ENCODE measurements around the gene JKAMP.
A peak's percentile ranks its signal among the peaks of the same experiment; 100 is the strongest.

JKAMP gene

DNA sequence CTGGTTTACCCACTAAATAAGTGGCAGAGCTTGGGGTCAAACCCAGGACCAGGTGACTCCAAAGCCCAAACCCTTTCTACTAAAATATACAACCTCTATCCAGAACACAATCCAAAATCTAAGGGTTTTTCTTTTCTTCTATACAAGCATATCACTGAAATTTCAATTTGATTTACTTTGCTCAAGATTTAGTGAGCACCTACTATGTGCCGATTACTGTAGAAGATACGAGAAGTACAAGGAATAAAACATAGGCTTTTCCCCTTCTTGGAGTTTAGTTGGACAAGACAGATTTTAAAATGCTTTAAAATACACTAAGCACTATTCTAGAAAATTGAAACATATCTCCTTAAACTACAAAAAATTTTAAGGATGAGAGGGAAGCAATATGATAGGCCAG is 2.9 kb upstream of the JKAMP start:
- DNase-seq (ENCODE audit: low spot score), result no peak

DNA sequence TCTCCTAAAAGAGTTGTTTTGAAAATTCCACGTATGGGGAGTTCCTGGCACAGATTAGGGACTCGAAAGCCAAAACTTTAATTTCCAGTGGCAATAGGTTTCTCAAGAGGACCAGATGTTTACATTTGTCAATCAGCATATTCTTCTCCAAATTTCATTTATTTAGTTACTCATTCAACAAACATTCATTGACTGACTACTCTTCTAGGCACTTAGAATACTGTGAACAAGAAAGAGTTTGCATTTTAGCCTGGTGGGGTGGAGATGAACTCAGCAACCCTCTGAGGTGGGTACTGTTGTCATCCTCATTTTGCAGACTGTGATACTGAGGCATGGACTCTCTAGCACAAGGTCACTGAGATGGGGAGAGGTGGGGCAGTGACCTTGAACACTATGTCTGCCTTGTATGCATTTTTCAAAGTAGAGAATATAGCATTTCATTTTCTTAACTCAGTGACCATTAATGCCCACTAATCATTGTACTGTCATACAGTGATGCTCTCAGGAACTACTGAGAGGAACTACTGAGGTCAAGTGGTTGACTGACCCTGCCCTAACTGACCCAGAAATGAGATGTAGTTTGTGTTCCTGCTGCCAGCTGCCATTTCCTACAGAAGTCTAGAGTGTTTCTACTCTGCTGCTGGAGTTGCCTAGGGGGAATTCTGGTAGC is 2.3 kb upstream of the JKAMP start:
- DNase-seq (ENCODE audit: low spot score), result peak; percentile 20

DNA sequence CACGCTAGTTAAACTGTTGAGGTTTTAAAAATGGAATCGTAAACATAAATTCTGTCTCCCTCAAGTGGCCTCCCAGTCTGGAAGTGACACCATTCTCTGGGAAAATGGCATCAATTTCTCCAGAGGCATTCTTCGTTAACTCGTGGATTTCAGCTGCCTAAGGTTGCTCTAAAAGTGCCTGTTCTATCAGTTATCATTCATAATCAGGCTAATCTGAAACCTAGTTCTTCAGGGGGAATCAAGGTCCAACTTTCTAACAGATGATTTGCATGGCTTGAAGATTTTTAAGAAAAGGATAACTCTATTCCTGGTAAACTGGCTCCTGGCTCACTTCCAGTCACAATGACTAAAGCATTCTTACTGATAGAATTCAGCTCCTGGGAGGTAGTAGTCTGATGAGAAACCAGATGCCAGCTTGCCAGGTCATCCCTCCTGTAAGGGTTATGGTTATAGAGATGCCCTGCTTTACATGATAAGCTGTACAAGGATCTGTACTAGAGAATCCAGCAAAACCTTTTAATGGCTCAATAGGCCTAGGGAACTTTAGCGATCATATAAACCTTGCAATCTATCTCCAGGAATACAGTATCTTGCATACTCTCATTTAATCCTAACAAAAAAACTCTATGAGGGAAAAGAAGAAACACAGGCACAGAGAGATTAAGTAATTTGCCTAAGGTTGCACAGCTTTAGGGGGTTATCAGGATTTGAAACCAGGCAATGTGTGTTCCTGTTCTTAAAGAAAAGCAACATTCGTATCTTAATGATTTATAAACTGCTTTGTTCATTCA is 1.6 kb upstream of the JKAMP start:
- peak; percentile 74 for DNase-seq (ENCODE audit: low spot score)

DNA sequence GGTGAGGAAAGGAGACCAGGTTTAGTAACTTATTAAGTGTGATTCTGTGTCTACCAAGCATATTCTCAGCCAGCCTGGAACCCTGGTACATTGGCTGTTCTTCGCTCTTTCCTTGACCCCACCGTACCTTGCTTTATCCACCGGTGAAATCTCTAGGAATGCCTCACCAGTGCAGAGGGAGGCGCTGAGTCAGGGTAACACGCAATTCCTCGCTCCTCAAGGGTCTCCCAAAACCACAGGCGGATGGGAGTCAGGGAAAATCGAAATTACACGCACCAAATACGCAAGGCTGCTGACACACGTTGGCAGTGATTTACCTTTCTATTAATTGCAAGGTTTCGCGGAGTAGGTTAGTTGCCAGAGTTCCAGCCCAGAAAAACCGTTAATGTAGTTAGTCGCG is 954 bp upstream of the JKAMP start:
- DNase-seq (ENCODE audit: low spot score), result peak; percentile 34

DNA sequence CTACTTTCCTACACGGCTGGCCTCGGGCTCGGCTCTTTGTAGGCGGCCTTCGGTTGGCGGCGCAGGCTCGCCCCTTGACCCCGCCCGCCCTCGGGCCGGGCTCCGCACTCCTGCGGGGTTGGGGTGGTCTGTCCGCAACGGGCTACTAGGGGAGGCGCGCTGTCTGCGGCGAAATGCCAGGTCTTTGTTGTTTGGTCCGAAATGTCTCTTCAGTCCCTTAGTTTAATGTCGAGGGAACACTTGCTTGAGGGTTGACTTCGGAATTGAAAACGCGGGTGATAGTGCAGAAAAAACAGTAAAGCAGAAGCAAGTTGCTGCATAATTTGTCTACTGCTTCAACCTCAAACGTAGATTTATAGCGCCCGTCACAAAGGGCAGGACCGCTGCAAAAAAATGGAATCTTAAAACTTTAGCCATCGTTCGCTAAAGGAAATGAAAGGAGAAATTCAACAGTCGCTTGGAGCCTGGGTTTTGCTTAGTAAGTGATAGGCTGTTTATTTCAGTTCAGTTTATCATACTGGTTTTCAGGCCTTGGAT is 390 bp downstream of the JKAMP start:
- DNase-seq (ENCODE audit: low spot score), result no peak

DNA sequence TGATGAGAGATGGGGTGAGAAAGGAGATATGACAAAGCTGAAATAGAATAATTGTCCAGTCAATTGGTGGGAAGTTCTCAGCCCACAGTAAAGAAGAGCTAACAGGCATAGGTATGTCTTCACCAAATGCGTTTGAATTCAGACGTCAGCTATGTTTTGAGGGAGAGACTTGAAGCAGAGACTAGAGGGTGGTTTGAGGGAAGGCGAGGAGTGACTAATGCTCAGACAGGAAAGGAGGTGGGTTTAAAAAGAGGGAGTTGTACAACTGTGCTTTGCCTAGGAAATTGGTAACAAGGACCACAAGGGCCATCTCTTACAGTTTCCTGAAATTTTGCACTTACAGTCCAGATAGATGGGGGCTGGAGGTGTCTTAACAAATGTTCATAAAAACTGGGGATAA is 6.4 kb downstream of the JKAMP start:
- no peak for DNase-seq (ENCODE audit: low spot score)

DNA sequence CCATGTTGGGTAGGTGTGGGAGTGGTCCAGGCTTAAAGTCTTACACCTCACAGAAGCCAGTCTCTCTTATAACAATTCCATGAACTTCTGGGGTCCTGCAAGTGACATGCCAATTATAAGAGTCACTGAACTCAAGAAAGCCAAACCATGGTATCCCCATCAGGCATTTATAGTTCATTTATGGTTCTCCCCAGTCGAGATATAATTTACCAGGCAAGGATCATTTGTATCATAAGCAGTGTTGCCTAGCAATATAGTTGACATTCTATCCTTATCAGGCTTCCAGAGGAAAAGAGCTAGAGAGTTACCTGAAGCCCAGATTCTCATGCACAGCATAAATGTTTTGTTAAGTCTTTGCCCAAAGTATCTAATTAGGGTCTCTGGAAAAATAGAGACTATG is 8.1 kb downstream of the JKAMP start:
- DNase-seq (ENCODE audit: low spot score), result no peak

DNA sequence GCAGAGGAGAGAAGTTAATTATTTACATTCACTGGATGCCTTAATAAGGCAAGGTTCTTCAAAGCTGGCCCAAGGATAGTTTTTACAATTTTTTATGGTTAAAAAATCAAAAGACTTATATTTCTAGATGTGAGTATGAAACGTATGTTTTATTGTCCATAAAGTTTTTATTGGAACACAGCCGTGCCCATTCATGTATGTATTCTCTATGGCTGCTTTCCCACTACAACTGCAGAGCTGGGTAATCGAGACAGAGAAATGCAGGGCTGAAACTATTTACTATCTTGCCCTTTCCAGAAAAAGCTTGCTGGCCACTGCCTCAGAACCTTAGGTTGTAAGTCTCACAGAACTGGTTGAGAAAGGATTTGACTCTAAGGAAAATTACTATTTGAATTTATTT is 16.4 kb downstream of the JKAMP start:
- no peak for DNase-seq (ENCODE audit: low spot score)

DNA sequence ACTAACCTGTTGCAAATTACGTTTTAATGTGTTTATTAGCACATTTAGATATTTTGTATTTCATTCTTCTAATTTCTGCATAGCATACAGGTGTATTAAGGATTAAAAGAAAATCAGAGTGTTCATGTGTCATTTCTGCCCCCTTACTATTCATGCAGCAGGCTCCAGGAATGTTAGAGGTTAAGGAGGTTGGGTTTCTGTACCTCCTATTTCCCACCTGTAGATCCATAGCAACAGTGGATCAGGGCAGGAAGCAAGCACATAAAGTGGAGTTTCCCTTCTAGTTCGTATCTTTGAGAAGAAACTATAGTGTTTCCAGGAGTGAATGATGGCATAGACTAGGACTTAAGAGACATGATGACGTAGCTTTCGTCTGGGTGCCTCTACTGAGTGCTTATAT is 18.9 kb downstream of the JKAMP start:
- no peak for DNase-seq (ENCODE audit: low spot score)

DNA sequence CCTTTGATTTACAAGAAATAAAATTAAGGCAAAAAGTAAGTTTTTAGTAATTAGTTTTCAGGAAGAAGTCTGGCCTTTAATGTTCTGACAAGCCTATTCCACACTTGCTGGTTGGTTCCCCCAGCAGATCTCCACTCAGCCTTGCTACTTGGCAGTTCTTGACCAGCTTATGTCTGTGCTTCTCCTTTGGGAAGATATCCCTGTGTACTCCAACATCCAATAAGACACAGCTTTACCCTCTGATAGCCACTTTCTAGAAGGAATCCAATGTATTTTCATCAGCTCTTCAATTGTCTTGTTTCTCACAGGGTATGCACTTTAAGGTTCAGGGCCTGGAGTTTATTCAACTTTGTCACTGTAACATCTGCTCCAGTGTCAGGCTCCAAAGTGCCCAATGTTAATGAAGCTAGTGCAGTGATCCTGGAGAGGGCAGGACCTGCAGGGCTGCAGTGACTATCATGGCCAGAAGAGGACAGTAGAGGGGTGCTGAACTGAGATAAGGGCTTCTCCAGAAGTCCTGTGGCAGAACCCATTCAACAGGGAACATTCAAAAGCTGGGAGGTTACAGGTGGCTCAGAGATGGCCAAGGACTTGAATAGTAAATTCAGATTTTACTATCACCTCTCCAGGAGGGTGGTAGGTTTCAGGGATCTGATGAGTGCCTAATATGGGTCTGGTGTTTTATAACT is 22.9 kb downstream of the JKAMP start:
- DNase-seq (ENCODE audit: low spot score), result peak; percentile 60

DNA sequence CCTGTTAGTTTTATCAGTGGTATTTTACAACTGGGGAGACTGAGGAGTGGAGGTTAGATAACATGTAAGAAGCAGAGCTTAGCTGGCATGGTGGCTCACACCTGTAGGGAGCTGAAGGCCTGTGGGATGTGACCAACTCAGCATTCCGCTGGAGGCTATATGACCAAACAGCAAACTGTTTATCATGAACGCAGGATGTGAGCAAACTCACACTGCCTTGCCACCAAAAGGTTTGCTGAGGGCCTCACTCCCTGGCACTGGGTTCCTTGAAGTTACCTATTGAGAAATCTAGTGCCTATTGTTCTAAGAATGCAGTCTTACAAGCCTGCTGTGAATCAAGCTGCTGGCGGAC is 23.4 kb downstream of the JKAMP start:
- DNase-seq (ENCODE audit: low spot score), result no peak

DNA sequence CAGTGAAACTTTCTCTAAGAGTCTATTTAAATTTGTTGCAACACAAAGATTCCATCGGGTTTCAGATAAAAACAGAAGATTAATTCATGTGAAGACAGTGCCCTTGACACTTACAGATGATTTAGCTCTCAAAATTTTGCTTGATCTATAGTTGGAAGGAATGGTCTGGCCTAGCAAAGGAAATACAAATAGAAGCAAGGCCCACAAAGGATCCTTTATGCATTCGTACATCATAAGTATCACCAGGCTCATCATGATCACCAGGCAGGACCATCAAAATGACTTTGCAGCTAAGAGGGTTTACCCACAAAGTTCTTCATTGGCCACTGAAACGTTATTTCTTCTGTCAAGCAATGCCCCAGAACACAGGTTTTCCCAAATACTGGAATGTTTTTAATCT is 24.8 kb downstream of the JKAMP start:
- DNase-seq (ENCODE audit: low spot score), result no peak

DNA sequence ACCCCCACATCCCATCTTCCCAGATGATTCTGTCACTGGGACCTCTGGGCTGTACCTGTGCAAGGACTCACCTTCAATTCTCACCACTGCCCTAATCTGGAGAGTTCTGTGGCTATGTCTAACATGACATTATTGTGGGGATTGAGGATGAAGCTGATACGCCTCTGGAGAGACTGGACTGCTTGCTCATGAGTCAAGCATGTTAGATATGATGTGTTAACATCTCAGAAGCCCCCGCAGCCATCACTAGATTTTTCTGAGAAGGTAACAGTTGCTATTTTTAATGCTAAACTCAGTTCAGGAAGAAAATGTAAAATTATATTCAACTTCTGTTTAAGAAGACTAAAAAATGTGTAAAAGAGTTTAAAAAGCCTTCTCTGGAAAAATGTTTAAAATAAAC is 25.7 kb downstream of the JKAMP start:
- DNase-seq (ENCODE audit: low spot score), result no peak

DNA sequence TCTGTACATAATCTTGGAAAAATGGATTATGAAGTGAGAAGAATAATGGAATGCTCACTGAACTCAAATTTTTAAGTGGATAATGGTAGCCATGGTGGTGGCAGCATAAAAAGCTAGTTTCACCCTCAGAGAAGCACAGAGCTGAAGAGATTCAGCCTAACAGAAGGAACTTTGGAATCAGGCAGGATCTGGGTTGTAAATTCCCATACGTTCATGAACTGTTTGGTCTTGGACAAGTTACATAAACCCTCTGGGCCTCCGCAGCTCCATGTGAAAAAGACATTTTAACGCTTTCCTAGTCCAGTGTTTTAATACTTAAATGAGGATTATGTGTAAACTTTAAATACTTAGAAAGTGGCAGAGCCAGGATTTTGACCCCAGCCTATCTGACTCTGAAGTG is 26.6 kb downstream of the JKAMP start:
- DNase-seq (ENCODE audit: low spot score), result no peak

DNA sequence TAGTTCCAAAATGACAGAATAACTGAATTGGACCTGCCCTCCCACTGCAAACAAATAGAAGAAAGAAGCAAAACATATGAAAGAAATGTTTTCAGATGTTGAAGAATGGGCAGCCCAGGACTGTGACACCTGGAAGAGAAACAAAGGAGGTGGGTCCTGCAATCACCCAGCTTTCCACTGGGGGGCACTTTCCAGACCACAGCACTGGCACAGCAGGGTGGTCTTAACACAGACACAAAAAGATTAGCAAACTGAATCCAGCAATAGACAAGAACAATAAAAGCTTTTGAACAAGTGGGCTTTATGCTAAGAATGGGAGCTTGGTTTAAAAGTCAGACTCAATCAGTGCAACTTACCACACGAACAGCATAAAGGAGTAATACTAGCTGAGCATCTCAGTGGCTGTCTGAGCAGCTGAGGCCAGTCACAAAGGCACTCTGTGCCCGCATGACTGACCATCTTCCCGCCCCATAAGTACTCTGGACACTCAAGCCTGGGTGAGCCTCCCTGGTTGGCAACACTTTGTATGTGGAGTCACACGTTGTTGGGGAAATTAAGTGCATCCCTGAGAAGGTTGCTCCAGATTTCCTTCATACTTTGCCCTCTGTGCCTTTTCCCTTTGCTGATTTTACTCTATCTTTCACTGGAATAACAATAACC is 27.7 kb downstream of the JKAMP start:
- DNase-seq (ENCODE audit: low spot score), result no peak

DNA sequence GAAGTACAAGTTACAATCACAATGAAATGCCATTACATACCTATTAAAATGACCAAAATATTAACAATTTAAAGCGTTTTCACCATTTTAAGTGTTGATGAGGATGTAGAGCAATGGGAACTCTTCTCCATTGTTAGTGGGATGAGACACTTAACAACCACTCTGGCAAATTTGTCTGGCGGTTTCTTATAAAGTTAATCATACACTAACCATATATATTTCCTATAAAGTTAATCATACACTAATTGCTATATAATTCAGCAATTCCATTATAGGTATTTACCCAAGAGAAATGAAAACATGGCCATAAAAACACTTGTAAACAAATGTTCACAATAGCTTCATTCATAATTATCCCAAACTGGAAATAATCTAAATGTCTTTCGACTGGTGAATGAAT is 35.9 kb downstream of the JKAMP start:
- no peak for DNase-seq (ENCODE audit: low spot score)

DNA sequence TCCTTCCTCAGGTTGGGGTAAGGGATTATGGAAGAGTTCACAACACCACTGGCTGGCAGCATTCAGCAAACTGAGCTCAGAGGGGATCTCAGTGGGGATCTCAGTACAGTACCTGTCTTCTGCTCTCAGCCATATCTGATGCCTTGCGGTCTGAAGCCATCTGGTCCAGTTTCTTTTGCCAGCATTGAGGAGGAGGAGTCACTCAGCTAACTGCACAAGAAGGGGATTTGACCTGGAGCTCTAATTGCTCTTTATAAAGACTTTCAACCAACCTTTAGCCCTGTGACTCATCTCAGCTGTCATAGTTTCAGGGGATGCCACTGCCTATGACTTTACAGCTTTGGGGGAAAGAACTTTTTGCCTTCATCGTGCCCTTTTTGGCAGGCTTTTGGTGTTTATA is 44.9 kb downstream of the JKAMP start:
- DNase-seq (ENCODE audit: low spot score), result no peak

DNA sequence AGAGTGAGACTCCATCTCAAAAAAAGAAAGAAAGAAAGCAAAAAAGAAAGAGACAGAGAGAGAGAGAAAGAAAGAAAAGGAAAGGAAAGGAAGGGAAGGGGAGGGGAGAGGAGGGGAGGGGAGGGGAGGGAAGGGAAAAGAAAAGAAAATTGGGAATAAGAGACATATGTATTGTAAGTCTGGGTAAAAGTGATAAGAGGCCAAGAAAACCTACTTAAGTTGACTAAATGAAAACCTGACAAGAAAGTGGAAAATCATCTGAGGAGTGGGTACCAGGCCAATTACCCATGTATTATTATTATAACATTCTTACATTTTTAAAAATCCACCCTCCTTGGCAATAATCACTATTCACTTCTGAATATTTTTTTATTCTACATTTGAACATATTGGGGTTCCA is 46.0 kb downstream of the JKAMP start:
- no peak for DNase-seq (ENCODE audit: low spot score)

DNA sequence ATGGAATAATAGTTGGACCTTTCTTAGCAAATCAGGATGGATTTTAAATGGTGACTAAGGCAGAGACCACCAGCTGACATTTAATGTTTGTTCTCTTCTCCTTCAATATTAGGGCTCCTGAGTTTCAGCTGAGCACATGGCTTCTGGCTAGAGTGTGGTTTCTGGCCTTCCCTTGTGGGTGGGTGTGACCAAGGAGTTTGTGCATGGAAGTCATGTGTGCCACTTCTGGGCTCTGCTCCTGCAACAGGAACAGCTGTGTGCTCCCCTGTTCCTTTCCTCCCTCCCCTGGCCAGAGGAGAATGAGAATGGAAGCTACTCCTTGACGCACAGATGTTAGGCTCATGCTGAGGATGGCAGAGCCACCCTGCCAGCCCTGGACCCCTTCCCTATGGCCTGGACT is 48.1 kb downstream of the JKAMP start:
- DNase-seq (ENCODE audit: low spot score), result no peak

DNA sequence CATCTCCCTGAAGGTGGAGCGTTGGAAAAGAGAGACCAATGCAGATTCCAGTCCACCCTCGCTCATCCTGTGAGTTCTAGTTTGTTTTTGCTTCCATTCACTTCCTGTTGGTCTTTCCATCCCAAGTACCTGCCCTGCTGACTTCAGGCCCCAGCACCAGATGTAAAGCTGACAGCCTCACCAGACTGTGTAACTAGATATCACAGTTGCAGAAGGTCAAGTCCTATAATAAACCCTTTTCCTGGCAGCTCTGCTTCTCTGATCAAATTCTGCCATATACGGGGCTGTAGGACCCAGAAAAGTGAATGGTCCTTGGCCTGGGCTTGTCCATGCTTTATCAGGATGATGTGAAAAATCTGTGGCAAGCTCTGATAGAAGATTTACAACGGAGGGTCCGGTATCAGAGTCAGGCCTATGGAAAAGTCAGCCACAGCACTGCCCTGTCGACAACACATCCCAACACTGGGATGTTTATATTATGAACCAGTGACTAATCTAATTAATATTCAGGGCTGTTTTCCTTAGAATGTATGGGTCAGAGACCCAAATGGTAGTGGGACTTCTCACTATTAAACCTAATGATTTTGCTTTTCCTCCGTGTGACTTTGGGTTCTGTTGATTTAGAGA is 50.2 kb downstream of the JKAMP start:
- DNase-seq (ENCODE audit: low spot score), result no peak

DNA sequence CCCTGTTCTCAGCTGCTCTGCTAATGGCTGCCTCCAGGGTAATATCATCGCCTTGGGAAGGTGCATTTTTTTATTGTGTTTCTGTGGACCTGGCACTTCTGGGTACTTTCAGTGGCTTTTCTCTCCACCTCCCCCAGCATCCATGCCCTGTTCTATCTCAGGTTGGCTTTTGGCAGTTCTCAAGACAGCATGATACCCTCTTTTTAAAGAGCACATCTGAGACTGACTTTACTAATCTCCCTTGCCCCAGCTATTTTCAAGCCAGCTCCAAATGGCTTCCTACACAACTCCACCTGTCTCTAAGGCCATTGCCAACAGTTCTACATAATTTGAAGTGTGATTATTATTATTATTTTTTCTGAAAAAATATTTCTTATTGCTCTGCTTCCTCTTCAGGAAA is 53.2 kb downstream of the JKAMP start:
- no peak for DNase-seq (ENCODE audit: low spot score)

DNA sequence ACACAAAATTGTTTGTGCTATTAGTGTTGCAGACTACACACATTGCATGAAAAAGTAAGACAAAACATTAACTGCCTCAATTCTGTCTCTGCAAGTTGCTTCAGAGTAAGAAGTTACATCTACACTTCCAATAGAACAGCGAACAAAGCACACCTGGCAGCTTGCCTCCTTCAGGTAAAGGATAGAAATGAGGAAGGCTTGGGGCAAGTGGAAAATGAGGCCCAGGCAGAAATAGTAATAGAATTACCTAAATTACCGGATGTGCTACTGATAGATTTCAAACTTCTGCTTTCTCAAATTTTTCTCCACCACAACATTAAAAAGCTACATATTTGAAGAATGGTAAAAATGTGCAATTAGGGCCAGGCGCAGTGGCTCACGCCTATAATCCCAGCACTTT is 54.6 kb downstream of the JKAMP start:
- DNase-seq (ENCODE audit: low spot score), result no peak

Data from AG08396 (cell line).